ENCODE data around the gene ZNF219. TPM values are rescaled to one million over a fixed set of nuclear protein-coding genes. Genes with fewer than 3 reads are reported as not detected.

ZNF219 gene
- total RNA-seq, 1 experiment from 2014 or later = 84.5 TPM

GRCh38 chr14:21058903-21059302, 39.6 kb downstream of the ZNF219 start:
- no peak for DNase-seq
- H3K4me1 ChIP-seq (ENCODE audit: insufficient read depth, low read length) = no peaks in the 10 kb centered on the region; the same call in 1 of the 2 replicates
- Mint-ChIP-seq H3K27ac (no peak overlapping the region), H3K4me3 (no peak overlapping the region), H3K27me3 (ENCODE audit: low read depth) (peaks cover 1% of the 10 kb centered on the region; the same call in 1 of the 2 replicates), H3K4me1 (peaks cover 15 to 18% of the 10 kb centered on the region in 2 experiments), H3K9me3 (no peaks in the 10 kb centered on the region), H3K36me3 (ENCODE audit: insufficient read depth in 1 of 3, low read depth in 3 of 3) (no peaks in the 10 kb centered on the region)
- no peak overlapping the region for H2BK12ac ChIP-seq (ENCODE audit: insufficient read length, low read depth, low read length)
- H3K27ac ChIP-seq (ENCODE audit: insufficient read length, low read depth, low read length) = no peak overlapping the region
- H2AK5ac ChIP-seq (ENCODE audit: insufficient read length, low read length) = no peak overlapping the region
- H4K91ac ChIP-seq (ENCODE audit: insufficient read length, low read depth, low read length) = no peak overlapping the region
- H2AFZ ChIP-seq (ENCODE audit: low read length) = no peak overlapping the region
- no peaks in the 10 kb centered on the region for H3K9me3 ChIP-seq (ENCODE audit: control insufficient read depth, low read depth, low read length)
- no peak overlapping the region for H2BK5ac ChIP-seq (ENCODE audit: insufficient read length, low read length)
- H3K9ac ChIP-seq (ENCODE audit: extremely low read depth, insufficient read length, low read length) = no peak overlapping the region
- H3K79me1 ChIP-seq (ENCODE audit: insufficient read depth, low read depth, low read length, poor library complexity, severe bottlenecking) = no peaks in the 10 kb centered on the region
- H4K8ac ChIP-seq (replicated peaks; ENCODE audit: insufficient read length, low read depth, low read length) = no peak overlapping the region
- H3K23me2 ChIP-seq (ENCODE audit: insufficient read length, low read depth, low read length, poor library complexity, severe bottlenecking) = no peaks in the 10 kb centered on the region
- H2BK15ac ChIP-seq (ENCODE audit: low read depth, low read length) = no peak overlapping the region
- no peak overlapping the region for H3T11ph ChIP-seq (ENCODE audit: low read length)
- H2BK120ac ChIP-seq (ENCODE audit: low read depth, low read length, poor library complexity, severe bottlenecking) = no peak overlapping the region
- TF ChIP-seq CTCF (conservative IDR thresholded peaks at IDR 0.05) = no peak
- no peak overlapping the region for H2BK20ac ChIP-seq (ENCODE audit: low read depth, low read length, poor library complexity, severe bottlenecking)
- no peaks in the 10 kb centered on the region for H3K27me3 ChIP-seq (ENCODE audit: insufficient read depth, low read length)
- no peak overlapping the region for H3K18ac ChIP-seq (ENCODE audit: insufficient read length, low read depth, low read length)
- no peak overlapping the region for H4K5ac ChIP-seq (ENCODE audit: insufficient read length, low read depth, low read length)
- H3K79me2 ChIP-seq (ENCODE audit: insufficient read depth, low read length) = no peaks in the 10 kb centered on the region
- no peak overlapping the region for H3K4me2 ChIP-seq (ENCODE audit: insufficient read depth, insufficient read length, low read length)
- WGBS (ENCODE audit: extremely low coverage, insufficient read length, low lambda C conversion rate) = no CpG with 5 or more reads among the region's 5 CpGs
- H3K56ac ChIP-seq (ENCODE audit: insufficient read length, low read depth, low read length) = no peak overlapping the region
- H3K14ac ChIP-seq (ENCODE audit: insufficient read depth, low read length) = no peak overlapping the region
- H3K4ac ChIP-seq (ENCODE audit: low read depth, low read length) = no peak overlapping the region
- no peak overlapping the region for H3K23ac ChIP-seq (ENCODE audit: insufficient read length, low read depth, low read length)
- H4K20me1 ChIP-seq (ENCODE audit: control insufficient read depth, insufficient read depth, insufficient read length) = no peaks in the 10 kb centered on the region

All from H9 (cell line).